ENCODE measurements around the gene FAXDC2.
"Not testable (repeated sequence)": the region's sequence is repeated elsewhere in the genome, so short reads cannot be mapped to it uniquely, and the experiment has no call there.

Gene FAXDC2

DNA sequence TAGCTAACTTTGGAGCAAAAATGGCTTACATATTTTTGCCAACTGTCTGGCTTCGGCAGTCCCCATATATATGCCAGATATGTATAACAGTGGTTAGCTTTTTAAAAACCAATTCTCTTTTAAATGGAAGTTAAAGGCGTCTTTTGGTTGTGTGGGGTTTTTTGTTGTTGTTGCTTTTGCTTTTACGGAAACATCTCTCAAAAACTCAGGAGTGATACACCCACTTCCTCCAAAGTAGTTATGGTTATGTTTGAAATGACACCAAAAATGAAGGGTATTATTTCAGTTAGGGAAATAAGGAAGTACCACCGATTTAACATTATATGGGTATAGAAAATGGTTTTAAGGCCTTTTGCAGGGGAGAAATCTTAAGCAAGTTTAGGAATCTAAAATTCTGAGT lies 10.4 kb upstream of the FAXDC2 start:
- DNase-seq: no peak

DNA sequence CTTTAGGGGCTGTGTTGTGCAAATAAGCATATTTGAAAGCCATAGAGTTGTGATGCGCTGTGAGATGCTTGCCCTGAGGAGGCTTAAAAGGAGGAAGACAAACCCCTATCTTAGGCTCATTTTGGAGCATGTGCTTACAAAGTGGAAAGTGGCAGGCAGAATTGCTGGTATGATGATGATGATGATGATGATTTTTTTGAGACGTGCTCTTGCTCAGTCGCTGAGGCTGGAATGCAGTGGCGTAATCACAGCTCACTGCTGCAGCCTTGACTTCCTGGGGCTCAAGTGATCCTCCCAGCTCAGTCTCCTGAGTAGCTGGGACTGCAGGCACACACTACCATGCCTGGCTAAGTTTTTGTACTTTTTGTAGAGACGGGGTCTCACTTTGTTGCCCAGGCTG lies 9.7 kb upstream of the FAXDC2 start:
- DNase-seq: no peak

DNA sequence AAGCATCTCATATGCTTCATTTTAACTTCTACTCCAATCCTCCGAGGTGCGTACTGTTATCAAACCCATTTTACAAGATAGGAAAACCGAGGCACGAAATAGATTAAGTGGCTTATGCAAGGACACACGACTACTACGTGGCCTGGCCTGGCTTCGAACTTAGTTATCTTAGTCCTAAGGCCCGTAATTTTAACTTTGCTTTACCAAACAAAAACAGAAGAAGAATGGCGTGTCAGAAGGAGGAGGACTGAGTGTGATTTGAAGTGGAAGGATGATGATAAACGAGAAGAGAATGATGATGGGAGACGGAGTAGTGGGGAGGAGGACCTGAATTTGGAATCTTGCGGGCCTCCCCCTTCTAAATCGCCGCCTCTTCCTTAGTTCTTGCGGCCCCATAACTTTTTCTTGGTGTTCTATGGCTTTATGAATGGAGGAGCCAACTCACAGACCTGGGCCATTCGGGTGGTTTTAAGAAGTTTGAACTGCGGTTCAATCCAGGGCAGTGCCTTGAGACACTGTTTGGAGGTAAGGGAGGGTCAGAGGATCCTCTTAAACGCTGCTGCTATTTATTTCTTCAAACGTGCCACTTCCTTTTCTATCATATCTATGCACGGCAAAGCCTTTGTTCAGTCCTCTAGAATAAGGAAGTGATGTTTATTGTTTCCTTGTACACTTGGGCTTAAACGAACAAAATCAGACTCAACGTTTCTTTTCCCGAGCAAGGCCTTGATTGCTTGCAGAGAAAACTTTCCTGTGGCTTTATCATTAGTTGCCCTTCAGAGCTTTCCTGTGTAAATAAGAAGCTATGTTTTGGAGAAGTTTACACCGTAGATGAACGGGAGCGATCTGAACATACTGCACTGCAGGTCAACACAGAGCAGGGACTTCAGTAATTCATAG lies 8.8 kb upstream of the FAXDC2 start:
- DNase-seq: no peak

DNA sequence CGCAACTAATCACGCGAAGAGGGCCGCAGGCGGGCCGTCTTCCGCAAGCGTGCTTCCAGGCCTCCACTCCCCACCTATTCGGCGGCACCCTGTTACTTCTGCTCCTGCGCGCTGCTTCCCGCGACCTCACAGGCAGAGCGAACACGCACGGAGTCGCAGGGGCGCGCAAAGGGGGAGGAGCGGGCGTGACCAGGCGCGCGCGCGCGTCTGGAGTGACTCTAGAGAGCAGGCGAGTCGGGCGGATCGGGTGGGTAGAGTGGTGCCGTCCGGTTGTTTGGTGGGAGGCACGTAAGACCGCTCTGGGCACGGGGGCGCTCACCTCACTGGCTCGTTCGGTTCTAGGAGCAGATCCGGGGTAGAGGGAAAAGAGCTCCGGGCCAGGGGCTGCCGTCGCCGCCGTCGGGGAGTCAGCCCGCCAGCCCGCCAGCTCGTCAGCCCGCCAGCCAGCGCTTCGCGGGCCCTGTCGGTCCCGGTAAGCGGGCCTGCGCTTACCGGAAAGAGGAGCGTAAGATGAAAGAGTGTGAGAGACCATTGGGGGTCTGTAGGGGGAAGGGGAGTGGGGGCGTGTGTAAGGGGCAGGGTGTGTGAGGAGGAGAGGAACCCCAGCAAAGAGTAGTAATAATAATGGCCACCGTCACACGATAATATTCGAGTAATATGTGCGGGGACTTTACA lies 8.0 kb upstream of the FAXDC2 start, which contains the start of gene CNOT8:
CNOT8 (plus strand) TSS at position 331 of the 675 bp plus-strand sequence. CDS start 4,652 bp downstream, outside the sequence.
- DNase-seq: peak; percentile 89

DNA sequence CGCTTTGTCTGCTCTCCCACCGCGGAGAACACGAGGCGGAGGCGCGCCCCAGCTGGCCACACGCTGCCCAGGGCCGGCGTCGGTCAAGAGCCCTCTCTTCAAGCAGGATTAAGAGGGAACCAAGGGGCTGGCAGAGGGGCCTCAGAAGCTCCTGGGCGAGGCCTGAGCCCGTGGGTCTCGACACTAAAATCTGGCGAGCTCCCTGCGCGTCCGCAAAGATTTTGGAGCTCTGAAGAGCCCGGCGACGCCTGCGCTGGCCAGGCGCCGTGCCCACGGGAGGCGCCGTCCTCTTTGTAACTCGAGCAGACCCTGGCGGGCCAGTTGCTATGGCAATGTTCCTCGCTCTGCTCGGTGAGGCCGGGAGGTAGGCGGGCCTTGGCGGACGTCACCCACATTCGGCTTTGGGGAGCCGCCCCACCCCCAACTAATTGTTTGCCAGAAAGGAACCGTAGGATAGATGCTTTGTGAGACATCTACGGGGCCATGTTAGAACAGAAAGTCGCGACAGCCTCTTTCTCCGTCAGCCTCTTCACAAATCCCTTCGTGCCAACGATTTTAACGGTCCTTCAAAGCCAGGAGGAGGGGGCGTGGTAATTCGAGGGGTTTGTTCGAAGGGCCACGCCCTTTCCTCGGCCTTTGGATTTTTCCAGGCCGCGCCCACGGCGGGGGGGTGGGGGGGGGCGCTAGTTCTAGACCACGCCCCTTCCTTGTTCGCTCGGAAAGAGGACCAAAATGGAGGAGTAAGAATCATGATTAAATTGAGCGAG lies 7.3 kb upstream of the FAXDC2 start:
- DNase-seq: peak; percentile 96

DNA sequence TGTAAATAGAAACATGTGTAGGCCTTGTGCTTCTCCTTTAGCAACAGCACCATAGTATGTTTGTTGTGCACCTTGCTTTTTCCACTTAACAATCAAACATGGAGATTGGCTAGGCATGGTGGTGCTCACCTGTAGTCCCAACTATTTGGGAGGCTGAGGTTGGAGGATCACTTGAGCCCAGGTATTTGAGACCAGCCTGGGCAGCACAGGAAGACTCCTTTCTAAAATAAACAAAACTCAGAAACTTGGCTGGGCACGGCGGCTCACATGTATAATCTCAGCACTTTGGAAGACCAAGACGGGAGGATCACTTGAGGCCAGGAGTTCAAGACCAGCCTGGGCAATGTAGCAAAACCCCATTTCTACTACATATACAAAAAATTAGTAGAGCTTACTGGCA lies 948 bp upstream of the FAXDC2 start:
- DNase-seq: no peak

DNA sequence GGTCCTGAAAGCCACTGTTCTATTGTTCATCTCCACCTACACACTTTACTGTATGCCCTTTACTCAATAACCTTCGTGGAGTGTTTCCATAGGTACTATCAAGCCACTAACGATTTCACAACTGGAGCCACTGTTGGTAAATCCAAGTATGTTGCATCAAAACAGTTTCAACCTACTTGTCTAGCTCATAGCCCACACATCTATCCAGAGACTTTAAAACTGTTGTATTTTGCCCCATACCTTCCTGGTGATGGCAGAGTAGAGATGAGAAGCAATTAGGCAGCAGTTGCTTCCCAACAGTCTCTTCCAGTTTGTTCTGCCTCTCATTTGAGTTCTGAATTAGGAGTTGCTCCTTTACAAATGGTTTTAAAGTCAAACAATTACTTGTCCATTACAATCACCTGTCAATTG lies 607 bp downstream of the FAXDC2 start:
- DNase-seq: no peak

DNA sequence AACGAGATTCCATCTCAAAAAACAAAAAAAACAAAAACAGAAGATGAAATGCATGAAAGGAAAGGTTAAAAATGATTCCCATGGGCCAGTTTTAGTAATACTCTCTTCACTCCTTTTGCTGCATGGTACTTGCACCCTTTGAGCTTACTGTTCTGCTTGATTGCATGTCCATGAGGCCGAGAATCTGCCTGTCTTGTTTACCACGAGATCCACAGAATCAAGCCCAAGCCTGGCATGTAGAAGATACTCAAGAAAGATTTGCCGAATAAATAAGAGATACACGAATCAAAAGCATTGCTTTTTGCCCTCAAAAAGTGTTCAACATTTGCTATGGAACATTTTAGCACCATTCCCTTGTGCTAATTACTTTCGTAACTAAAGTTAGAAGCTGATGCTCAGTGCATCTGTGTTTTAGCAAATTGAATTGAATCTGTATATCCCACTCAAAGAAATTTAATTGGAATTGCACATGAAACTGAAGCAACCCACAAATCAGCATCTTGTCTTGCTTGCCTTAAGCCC lies 1.1 kb downstream of the FAXDC2 start:
- DNase-seq: no peak

DNA sequence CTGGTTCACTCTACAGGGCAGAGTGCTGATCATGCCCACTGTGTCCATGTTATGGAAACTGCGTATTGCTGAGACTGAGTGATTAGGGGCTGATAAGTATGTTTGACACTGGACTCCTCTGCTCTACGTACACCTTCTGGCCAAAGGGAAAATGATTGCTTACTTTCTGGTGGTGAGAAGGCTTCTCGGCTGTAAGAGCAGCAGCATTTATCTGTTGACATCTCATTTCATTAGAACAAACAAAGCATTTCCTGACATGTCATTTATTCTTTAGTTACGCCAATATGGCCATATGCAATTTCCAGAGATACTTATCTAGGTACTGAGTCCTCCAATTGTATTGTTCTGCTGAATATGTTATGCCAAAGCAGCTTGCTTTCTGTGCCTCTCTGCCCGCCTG lies 5.6 kb downstream of the FAXDC2 start:
- no peak for DNase-seq

DNA sequence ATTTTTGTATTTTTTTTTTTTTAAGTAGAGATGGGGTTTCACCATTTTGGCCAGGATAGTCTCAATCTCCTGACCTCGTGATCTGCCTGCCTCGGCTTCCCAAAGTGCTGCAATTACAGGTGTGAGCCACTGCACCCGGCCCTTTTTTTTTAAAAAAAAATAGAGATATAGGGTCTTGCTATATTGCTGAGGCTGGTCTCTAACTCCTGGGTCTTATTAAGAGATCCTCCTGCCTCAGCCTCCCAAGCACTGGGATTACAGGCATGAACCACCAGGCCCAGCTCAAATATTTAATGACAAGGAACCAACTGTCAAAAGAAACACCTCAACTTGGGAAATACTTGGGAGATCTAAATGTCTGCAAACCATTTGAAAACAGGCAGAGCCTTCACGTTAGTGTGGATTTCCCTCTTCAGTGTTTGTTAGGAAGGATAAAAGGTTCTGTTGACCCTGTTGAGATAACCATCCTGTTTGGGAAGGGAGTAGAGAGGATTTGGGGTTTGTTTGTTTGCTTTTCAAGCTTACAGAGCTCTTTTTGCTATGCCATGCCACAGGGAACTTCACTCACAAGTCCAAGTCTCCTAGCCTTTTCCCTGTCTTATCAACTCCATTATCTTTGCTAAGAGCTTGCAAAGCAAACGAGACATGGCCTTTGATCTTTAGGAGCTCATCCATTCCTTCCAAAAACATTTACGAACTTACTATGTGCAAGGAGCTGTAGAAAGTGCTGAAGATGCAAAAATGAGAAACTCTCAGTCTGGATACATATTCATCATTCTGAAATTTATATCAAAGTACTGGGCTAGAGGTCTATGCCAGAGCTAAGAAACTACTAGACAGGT lies 7.5 kb downstream of the FAXDC2 start:
- no peak for DNase-seq

DNA sequence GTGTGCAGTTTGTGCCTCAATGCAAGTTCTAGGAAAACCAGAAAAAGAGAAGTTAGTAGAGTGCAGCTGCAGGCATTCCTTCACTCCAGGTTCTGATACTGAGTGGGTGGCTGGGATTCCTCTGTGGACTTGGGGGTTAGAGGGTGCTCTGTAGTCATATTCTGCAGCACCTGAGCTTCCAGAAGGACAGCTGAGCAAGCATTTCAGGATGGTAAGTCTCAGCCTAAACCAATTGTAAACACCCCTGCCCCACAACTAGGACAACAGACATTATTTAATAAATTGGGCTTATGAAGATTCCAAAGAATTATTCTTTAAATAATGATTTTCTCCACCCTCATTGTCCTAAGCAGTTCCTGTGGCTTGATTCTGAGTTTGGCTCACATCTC lies 9.1 kb downstream of the FAXDC2 start:
- DNase-seq: no peak

DNA sequence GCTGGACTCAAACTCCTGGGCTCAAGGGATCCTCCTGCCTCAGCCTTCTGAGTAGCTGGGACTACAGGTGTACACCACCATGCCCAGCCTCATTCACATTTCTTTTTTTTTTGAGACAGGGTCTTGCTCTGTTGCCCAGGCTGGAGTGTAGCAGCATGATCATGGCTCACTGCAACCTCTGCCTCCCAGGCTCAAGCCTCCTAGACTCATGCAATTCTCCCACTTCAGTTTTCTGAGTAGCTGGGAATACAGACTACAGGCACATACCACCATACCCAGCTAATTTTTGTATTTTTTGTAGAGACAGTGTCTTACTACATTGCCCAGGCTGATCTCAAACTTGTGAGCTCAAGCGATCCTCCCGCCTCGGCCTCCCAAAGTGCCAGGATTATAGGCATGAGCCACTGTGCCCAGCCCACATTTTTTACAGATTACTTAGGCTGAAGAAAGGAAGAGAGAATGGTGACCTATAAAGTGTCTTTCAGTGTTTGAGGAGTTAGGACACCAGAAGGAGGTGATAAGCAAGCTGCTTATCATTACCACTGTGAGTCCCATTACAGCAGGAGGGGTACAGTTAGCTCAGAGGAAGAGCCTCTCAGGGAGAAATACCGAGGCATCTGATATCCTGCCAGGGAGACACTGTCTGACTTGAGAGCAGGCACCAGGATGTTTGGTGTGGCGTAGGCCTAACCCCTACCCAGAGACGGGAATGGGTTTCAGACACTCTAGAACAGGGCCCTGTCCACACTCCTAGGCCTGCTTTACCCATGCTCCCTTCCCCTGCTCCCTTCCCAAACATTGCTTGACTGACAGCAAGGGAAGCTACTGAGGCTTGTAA lies 9.7 kb downstream of the FAXDC2 start:
- DNase-seq: no peak

DNA sequence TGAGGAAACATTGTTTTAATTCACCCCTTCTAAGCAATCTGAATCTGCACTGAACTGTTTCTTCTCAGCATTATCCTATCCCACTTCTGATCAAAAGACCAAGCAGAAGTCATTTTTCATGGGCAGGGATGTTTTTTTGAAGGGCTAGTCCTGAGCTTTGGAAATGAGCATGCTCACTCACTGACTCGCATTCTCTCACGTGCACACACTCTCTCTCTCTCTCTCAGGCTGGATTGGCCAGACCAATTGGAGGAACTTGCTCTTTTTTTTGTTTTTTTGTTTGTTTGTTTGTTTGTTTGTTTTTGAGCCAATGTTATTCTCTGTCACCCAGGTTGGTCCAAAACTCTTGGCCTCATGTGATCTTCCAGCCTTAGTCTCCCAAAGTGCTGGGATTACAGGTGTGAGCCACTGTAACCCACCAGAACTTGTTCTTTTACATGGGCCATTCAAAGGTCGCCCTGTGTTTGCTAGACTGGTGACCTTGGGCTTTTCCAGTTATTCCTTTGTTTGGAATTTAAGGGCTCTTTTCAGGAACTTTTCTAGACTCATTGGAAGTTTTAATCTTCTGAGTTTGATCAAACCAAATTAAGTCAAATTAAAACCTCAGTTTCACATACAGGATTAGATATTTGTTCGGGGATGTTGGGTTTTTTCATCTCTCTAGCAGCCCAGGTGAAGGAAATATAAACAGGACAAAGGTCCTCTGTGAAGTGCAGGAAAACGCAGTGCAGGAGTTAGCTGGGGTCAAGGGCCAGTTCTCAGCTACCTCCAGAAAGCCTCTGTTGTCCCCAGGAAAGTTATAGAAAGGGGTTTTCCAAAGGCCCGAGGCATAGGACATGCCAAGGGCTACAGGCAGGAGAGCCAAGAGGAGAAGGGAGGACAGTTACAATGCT lies 13.1 kb downstream of the FAXDC2 start:
- DNase-seq: no peak

DNA sequence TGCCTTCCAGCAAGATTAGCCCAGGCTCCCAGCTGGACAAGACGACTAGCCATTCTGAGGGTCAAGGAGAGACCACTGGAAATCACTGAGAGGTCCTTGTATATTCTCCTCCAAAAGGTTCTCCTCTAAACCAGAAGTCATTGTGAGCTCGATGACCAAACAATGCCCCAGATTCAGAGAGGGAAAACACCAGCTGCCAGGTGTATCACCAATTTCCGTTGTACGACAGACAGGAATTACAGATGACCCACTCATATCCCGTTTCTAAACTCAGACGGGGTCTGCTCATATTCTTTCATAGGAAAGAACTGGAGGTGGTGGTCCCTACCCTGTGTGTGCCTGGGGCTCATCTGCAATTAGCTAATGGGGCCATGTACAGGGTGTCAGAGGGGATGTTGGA lies 14.2 kb downstream of the FAXDC2 start:
- DNase-seq: no peak

DNA sequence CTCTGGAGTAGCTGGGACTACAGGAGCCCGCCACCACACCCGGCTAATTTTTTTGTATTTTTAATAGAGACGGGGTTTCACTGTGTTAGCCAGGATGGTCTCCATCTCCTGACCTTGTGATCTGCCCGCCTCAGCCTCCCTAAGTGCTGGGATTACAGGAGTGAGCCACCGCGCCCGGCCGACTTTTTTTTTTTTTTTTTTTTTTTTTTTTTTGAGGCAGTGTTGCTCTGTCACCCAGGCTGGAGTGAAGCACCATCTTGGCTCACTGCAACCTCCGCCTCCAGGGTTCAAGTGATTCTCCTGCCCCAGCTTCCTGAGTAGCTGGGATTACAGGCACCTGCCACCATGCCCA lies 14.7 kb downstream of the FAXDC2 start:
- not testable (repeated sequence) for DNase-seq

DNA sequence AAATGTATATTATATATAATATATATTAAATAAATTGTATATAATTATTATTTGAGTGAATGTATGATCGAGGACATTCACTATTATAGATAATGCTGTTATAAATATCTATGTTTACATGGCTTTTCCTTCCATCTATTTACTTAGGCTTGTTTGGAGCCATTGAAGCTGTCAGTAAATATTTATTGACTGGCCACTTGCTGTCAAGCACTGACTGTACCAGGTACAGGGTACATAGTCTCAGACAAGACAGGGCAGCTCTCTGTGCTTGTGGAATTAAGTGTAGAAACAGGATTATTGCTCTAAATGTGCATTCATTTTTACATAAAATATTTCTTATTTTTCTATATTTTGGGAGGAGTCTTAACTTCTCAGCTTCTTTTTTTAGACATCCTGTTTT lies 16.4 kb downstream of the FAXDC2 start:
- DNase-seq: no peak

DNA sequence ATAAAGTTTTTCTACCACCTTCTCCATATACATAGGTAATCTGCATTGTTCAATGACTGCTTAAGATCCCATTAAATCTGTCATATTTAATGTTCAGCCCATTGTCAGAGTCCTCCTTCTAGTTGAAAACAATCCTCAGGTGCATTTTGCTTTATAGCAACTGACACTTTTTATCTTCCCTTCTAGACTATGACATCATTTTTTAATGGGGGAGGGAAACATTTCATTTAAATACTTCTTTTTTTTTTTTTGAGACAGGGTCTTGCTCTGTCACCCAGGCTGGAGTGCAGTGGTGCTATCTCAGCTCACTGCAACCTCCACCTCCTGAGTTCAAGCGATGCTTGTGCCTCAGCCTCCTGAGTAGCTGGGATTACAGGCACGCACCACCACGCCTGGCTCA lies 17.6 kb downstream of the FAXDC2 start:
- DNase-seq: not testable (repeated sequence)

DNA sequence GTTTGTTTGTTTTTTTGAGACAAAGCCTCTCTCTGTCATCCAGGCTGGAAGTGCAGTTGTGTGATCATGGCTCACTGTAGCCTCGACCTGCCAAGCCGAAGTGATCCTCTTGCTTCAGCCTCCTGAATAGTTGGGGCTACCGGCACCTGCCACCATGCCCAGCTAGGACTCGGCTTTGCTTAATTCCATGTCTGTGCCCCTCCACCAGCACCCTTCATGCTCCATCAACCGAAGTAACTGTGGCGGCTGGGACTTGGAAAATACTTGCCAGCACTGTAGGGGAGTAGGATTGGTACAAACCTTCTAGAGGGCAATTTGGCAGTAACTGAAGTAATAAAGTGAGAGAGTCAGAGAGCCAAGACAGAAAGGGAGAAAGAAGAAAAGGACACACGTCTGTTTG lies 19.0 kb downstream of the FAXDC2 start:
- no peak for DNase-seq

DNA sequence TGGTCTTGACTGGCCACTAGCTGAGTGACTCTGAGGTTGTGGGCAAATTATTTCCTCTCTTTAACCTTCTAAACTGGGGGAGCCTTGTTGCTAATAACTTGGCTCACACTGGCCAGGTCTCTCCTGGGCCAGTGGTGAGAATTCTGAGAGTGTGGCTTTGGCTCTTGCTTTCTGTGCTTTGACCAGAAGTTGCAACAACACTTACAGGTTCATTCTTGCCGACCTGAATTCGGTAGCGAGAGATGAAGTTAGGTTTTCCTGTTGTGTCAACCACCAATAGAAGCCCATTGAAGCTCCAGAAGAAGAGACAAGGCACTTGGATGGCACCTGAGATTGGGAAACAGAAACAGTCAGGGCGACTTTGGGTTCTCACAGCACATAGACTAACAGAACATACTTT lies 19.8 kb downstream of the FAXDC2 start:
- DNase-seq: no peak

DNA sequence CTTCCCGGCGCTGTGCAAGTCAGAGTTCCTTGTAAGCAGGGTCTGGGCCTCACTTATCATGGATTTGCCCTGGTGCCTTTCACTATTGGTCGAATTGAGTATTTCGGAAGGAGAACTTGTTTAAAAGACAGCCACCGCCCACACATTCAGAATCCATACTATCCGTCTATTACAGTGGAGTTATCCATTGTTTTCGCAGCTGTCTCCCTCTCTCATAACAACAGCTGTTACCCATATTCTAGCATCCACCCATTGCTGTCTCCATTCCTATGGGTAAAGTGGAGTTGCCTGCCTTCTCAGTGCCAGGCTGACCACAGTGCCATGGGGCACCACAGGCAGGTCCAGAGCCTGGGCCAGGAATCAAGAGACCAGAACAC lies 20.2 kb downstream of the FAXDC2 start:
- DNase-seq: no peak

All from NCI-H1694 (cell line).